Adipocyte (in vitro differentiated cells): ENCODE data around the gene DLX5.

Source experiments
- DNase-seq: peaks from one replicate; pipeline ENCODE4 v3.0.0-alpha.2; 2015; ENCODE audit warnings: low read depth
- H3K27me3 ChIP-seq: replicated peaks from 2 replicates; pipeline ENCODE4 v1.7.0; 2013; ENCODE audit warnings: mild to moderate bottlenecking, low read length, moderate library complexity; ENCODE audit not compliant: control insufficient read depth, insufficient read depth
- H3K36me3 ChIP-seq: 2 replicates; pipeline ENCODE4 v1.7.0; 2013; ENCODE audit warnings: low read length, mild to moderate bottlenecking, moderate library complexity; ENCODE audit not compliant: control insufficient read depth, insufficient read depth, severe bottlenecking
- H3K4me1 ChIP-seq: 2 replicates; pipeline ENCODE4 v1.7.0; 2013; ENCODE audit warnings: mild to moderate bottlenecking, low read length, moderate library complexity; ENCODE audit not compliant: control insufficient read depth, insufficient read depth
- H3K4me3 ChIP-seq: 2 replicates; pipeline ENCODE4 v1.7.0; 2013; ENCODE audit warnings: mild to moderate bottlenecking, low read length, moderate library complexity
- H3K9ac ChIP-seq: 2 replicates; pipeline ENCODE4 v1.7.0; 2013; ENCODE audit warnings: mild to moderate bottlenecking, low read length, moderate library complexity
- H3K9me3 ChIP-seq: 2 replicates; pipeline ENCODE4 v1.7.0; 2013; ENCODE audit warnings: mild to moderate bottlenecking, low read length, moderate library complexity; ENCODE audit not compliant: control insufficient read depth

Gene DLX5

DNA sequence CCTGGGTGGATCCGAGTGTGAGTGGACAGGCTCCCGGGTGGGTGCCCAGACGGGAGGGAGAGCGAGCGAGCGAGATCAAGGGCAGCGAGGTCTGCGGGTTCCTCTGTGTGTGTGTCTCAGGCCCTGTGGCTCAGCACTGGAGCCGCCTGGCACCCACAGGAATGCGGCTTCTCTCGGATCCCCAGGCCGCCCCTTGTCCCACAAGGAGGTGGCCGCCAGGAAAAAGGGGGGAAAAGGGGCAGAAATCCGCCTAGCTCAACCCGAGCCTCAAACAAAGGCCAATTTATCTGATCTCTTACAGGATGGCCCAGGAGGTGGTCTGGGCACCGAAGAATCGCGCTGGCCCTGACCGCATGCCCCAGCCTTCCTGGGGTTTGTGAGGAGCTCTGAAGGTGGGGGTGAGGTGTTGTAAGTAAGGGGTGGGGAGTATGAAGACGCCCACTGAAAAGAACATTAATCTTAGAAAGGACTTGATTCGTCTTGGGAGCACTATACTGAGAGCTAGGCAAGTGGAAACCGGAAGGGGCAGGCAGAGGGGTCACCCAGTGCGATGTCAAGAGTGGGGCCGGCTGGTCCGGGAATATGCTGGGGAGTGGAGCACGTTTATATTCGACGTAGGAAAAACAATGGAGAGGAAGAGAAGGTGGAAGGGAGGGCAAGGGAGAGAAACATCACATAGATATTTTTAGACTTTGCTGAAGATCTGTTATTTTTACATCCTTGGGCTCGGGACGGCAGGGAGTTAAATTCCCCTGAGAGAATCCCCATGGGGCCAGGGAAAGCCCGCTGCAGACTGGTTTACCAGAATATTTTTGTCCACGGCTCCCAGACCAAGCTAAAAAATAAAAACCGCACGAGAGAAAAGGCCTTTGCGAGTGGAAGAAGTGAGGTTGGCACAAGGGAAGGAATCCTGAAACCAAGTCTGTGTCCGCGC is 7.2 kb downstream of the DLX5 start:
- H3K9ac ChIP-seq: no peak overlapping the region
- no peaks in the 10 kb centered on the region for H3K9me3 ChIP-seq
- DNase-seq: peak; percentile 17
- H3K4me1 ChIP-seq: no peaks in the 10 kb centered on the region
- no peak overlapping the region for H3K4me3 ChIP-seq
- peaks cover 87% of the 10 kb centered on the region for H3K27me3 ChIP-seq
- H3K36me3 ChIP-seq: no peaks in the 10 kb centered on the region

GRCh38 chr7:97016381-97017191 is 8.0 kb downstream of the DLX5 start:
- Histone ChIP-seq H3K9ac (no peak overlapping the region), H3K36me3 (no peaks in the 10 kb centered on the region), H3K4me1 (no peaks in the 10 kb centered on the region), H3K9me3 (no peaks in the 10 kb centered on the region), H3K27me3 (peaks cover 88% of the 10 kb centered on the region), H3K4me3 (no peak overlapping the region)
- peak; percentile 59 for DNase-seq

GRCh38 chr7:97015756-97016380 is 8.8 kb downstream of the DLX5 start:
- Histone ChIP-seq H3K4me1 (no peaks in the 10 kb centered on the region), H3K9me3 (no peaks in the 10 kb centered on the region), H3K9ac (no peak overlapping the region), H3K36me3 (no peaks in the 10 kb centered on the region), H3K4me3 (no peak overlapping the region), H3K27me3 (peaks cover 95% of the 10 kb centered on the region)
- DNase-seq: no peak

- Histone ChIP-seq H3K4me1 (no peaks in the 10 kb centered on the region), H3K4me3 (no peak overlapping the region)
These were observed 9.4 kb downstream of the DLX5 start for GRCh38 chr7:97015279-97015678.

GRCh38 chr7:97014145-97014750 is 10.4 kb downstream of the DLX5 start:
- no peaks in the 10 kb centered on the region for H3K9me3 ChIP-seq
- H3K27me3 ChIP-seq: peaks cover 94% of the 10 kb centered on the region
- no peak for DNase-seq
- no peak overlapping the region for H3K9ac ChIP-seq
- no peaks in the 10 kb centered on the region for H3K4me1 ChIP-seq
- H3K4me3 ChIP-seq: no peak overlapping the region
- no peaks in the 10 kb centered on the region for H3K36me3 ChIP-seq

More at GRCh38 chr7:97015279-97015678, 9.4 kb downstream of the DLX5 start:
- H3K9me3 ChIP-seq: no peaks in the 10 kb centered on the region
- H3K36me3 ChIP-seq: no peaks in the 10 kb centered on the region
- peaks cover 94% of the 10 kb centered on the region for H3K27me3 ChIP-seq
- no peak overlapping the region for H3K9ac ChIP-seq
- DNase-seq: no peak

DNA sequence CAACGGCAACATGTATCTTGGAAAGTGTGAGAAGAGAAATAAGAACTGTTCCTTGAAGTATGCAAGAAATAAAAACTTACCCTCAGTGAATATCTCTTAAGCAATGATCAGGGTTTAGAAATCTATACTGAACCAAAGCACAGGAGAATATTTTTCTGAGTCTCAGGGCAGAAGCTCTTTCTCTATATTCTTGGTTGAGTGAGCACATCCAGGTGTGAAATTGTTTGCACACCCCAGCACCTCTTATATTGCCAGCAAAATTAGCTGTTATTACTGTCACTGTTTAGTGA is 10.8 kb downstream of the DLX5 start:
- no peaks in the 10 kb centered on the region for H3K4me1 ChIP-seq
- H3K9me3 ChIP-seq: no peaks in the 10 kb centered on the region
- no peak overlapping the region for H3K9ac ChIP-seq
- DNase-seq: no peak
- H3K4me3 ChIP-seq: no peak overlapping the region
- H3K27me3 ChIP-seq: peaks cover 94% of the 10 kb centered on the region
- H3K36me3 ChIP-seq: no peaks in the 10 kb centered on the region

DNA sequence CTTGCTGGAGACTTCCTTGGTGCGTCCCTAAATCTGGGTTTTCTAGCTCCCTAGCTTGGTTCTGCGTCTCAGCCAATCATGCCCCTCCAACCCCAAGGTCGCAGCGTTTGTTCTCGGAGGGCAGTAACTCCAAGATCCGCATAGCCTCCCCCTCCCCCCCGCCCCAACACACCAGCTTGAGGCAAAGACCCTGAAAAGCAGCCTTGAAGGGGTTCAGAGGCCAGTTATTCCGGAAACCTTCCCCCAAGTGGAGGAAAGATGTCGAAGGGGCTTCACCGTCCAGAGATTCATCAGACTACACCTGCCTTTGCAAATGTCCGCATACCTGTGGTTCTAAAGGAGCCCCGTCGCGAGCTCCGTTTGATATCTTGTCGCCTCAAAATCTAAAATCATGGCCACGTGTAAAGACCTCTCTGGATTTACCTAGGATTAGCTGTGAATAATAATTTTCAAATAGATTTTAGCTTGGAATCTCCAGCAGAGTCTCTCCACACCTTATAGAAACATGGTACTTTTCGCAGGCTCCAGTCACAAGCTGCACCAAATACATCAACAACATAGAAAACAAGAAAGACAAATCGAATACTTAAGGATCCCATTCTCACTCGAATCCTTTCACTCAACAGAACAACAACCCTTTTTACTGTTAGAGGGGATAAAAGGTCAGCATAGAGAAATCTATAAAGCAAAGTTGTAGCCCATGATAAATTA is 11.3 kb downstream of the DLX5 start:
- no peak overlapping the region for H3K9ac ChIP-seq
- H3K4me3 ChIP-seq: no peak overlapping the region
- H3K4me1 ChIP-seq: no peaks in the 10 kb centered on the region
- H3K9me3 ChIP-seq: no peaks in the 10 kb centered on the region
- H3K27me3 ChIP-seq: peaks cover 96% of the 10 kb centered on the region
- no peak for DNase-seq
- no peaks in the 10 kb centered on the region for H3K36me3 ChIP-seq

GRCh38 chr7:97012365-97013133 is 12.1 kb downstream of the DLX5 start:
- Histone ChIP-seq H3K4me1 (no peaks in the 10 kb centered on the region), H3K9ac (no peak overlapping the region), H3K9me3 (no peaks in the 10 kb centered on the region), H3K36me3 (no peaks in the 10 kb centered on the region), H3K27me3 (peaks cover 96% of the 10 kb centered on the region), H3K4me3 (no peak overlapping the region)
- no peak for DNase-seq

DNA sequence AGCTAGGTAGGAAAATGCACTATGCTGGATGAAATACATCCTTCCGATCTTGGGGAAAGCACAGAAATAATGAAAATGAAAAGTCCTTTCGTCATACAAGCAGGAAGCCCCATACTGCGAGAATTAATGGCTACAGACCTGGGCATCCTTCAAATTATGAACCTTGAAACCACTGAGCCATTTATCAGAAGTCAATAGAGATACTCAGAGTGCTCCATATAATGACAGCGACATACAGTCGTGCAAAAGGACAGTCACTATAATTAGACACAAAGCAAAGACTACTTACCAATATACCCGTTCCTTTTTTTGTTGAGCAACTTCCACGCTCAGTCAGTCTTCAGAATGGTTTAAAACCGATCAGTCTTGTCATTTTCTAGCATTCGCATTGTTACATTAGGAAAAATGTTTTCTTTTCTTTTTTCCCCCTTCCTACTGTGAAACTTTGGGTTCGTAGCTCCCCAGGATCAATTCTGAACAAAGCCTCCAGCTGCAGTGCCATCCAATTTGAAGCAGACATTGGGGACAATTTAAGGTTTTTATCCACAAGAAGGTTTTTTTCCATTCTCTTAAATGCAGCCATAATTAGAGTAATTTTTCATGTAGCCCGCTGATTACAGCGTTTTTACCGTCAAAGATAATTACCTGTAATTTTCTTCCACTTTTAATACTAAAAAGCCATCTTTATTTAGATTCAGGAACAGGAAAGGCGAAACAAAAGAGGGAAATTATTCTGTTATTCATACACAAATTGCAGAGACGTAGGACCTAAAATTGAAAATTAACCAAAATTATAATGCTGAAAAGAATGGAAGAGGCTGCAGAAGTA is 12.9 kb downstream of the DLX5 start:
- Histone ChIP-seq H3K27me3 (peaks cover 96% of the 10 kb centered on the region), H3K36me3 (no peaks in the 10 kb centered on the region), H3K4me3 (no peak overlapping the region), H3K9ac (no peak overlapping the region), H3K9me3 (no peaks in the 10 kb centered on the region), H3K4me1 (no peaks in the 10 kb centered on the region)
- DNase-seq: no peak
